ENCODE results near the gene IPCEF1.
"Not testable (repeated sequence)": the region's sequence is repeated elsewhere in the genome, so short reads cannot be mapped to it uniquely, and the experiment has no call there.

The IPCEF1 gene

GRCh38 chr6:154337406-154338005 lies 19.1 kb downstream of the IPCEF1 start:
- in situ Hi-C loops (cut with HindIII; ENCODE audit: low sequenced_read_pairs), result loop anchor here (25.0 kb wide), 1 partner anchor 125 kb away; no protein-coding TSS in a partner anchor

- in situ Hi-C loops (cut with HindIII; ENCODE audit: low sequenced_read_pairs), result loop anchor here (25.0 kb wide), 1 partner anchor 128 kb away; no protein-coding TSS in a partner anchor
Observed at GRCh38 chr6:154334147-154334546, 22.5 kb downstream of the IPCEF1 start.

- in situ Hi-C loops (cut with HindIII; ENCODE audit: low sequenced_read_pairs), result loop anchor here (25.0 kb wide), 1 partner anchor 131 kb away; no protein-coding TSS in a partner anchor
Observed at GRCh38 chr6:154331750-154332149, 24.9 kb downstream of the IPCEF1 start.

GRCh38 chr6:154329350-154330170 lies 27.0 kb downstream of the IPCEF1 start:
- in situ Hi-C loops (cut with HindIII; ENCODE audit: low sequenced_read_pairs), result loop anchor here (25.0 kb wide), 1 partner anchor 133 kb away; no protein-coding TSS in a partner anchor

- in situ Hi-C loops (cut with HindIII; ENCODE audit: low sequenced_read_pairs), result loop anchor here (25.0 kb wide), 1 partner anchor 135 kb away; no protein-coding TSS in a partner anchor
Observed at GRCh38 chr6:154327313-154327712, 29.3 kb downstream of the IPCEF1 start.

GRCh38 chr6:154325142-154325541 lies 31.5 kb downstream of the IPCEF1 start:
- in situ Hi-C loops (cut with HindIII; ENCODE audit: low sequenced_read_pairs), result loop anchor here (25.0 kb wide), 1 partner anchor 137 kb away; no protein-coding TSS in a partner anchor

- in situ Hi-C loops (cut with HindIII; ENCODE audit: low sequenced_read_pairs), result no loop called here
Observed at GRCh38 chr6:154320181-154320580, 36.4 kb downstream of the IPCEF1 start.

GRCh38 chr6:154319231-154319858 lies 37.3 kb downstream of the IPCEF1 start:
- in situ Hi-C loops (cut with HindIII; ENCODE audit: low sequenced_read_pairs), result no loop called here

- in situ Hi-C loops (cut with HindIII; ENCODE audit: low sequenced_read_pairs), result no loop called here
Observed at GRCh38 chr6:154318721-154319120, 37.9 kb downstream of the IPCEF1 start.

- in situ Hi-C loops (cut with HindIII; ENCODE audit: low sequenced_read_pairs), result no loop called here
Observed at GRCh38 chr6:154316131-154316530, 40.5 kb downstream of the IPCEF1 start.

GRCh38 chr6:154314084-154314483 lies 42.5 kb downstream of the IPCEF1 start:
- in situ Hi-C loops (cut with HindIII; ENCODE audit: low sequenced_read_pairs), result no loop called here

GRCh38 chr6:154308986-154309385 lies 47.6 kb downstream of the IPCEF1 start:
- in situ Hi-C loops (cut with HindIII; ENCODE audit: low sequenced_read_pairs), result no loop called here

- in situ Hi-C loops (cut with HindIII; ENCODE audit: low sequenced_read_pairs), result no loop called here
Observed at GRCh38 chr6:154307696-154308425, 48.7 kb downstream of the IPCEF1 start.

- in situ Hi-C loops (cut with HindIII; ENCODE audit: low sequenced_read_pairs), result not testable (repeated sequence)
Observed at GRCh38 chr6:154307147-154307546, 49.5 kb downstream of the IPCEF1 start.

- in situ Hi-C loops (cut with HindIII; ENCODE audit: low sequenced_read_pairs), result no loop called here
Observed at GRCh38 chr6:154306696-154307095, 49.9 kb downstream of the IPCEF1 start.

GRCh38 chr6:154304191-154304590 lies 52.4 kb downstream of the IPCEF1 start:
- in situ Hi-C loops (cut with HindIII; ENCODE audit: low sequenced_read_pairs), result no loop called here

- in situ Hi-C loops (cut with HindIII; ENCODE audit: low sequenced_read_pairs), result not testable (repeated sequence)
Observed at GRCh38 chr6:154303642-154304041, 53.0 kb downstream of the IPCEF1 start.

- in situ Hi-C loops (cut with HindIII; ENCODE audit: low sequenced_read_pairs), result no loop called here
Observed at GRCh38 chr6:154301839-154302752, 54.5 kb downstream of the IPCEF1 start.

GRCh38 chr6:154301086-154301625 lies 55.4 kb downstream of the IPCEF1 start:
- in situ Hi-C loops (cut with HindIII; ENCODE audit: low sequenced_read_pairs), result no loop called here

Measured in DLD1 (cell line).